ENCODE results near the gene TGM1. TPM values are rescaled to one million over a fixed set of nuclear protein-coding genes. Genes with fewer than 3 reads are reported as not detected.
"Not testable (repeated sequence)": the region's sequence is repeated elsewhere in the genome, so short reads cannot be mapped to it uniquely, and the experiment has no call there.

TGM1 gene
- total RNA-seq, 1 donor from 2014 or later = 4.9 TPM

DNA sequence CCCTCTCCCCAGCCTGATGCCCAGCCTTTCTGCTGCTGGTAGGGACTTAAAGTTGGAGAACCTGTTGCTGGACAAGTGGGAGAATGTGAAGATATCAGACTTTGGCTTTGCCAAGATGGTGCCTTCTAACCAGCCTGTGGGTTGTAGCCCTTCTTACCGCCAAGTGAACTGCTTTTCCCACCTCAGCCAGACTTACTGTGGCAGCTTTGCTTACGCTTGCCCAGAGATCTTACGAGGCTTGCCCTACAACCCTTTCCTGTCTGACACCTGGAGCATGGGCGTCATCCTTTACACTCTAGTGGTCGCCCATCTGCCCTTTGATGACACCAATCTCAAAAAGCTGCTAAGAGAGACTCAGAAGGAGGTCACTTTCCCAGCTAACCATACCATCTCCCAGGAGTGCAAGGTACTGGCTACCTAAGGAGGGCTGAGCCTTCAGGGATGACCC, 55.8 kb downstream of the TGM1 start:
- no peak overlapping the region for H3K27ac ChIP-seq
- H3K4me1 Mint-ChIP-seq = peaks cover 4% of the 10 kb centered on the region
- no peak for DNase-seq (ENCODE audit: low spot score)
- no peaks in the 10 kb centered on the region for H3K9me3 ChIP-seq (ENCODE audit: low read depth)
- H3K4me3 ChIP-seq = no peak overlapping the region
- peaks cover 3% of the 10 kb centered on the region for H3K27me3 Mint-ChIP-seq (ENCODE audit: insufficient read depth, low read depth)
- no peaks in the 10 kb centered on the region for H3K4me1 ChIP-seq
- no peaks in the 10 kb centered on the region for H3K9me3 Mint-ChIP-seq
- no peak overlapping the region for H3K4me2 ChIP-seq
- no peak overlapping the region for H3K9ac ChIP-seq
- peaks cover 37% of the 10 kb centered on the region for H3K36me3 Mint-ChIP-seq
- no peaks in the 10 kb centered on the region for H3F3A ChIP-seq (ENCODE audit: low read depth)
- H3K27me3 ChIP-seq = no peaks in the 10 kb centered on the region
- TF ChIP-seq EZH2 (IDR thresholded peaks at IDR 0.05) (no peak), EZH2phosphoT487 (IDR thresholded peaks at IDR 0.05) (no peak), CTCF (IDR thresholded peaks at IDR 0.05) (no peak)
- H4K20me1 ChIP-seq (ENCODE audit: low read depth) = no peaks in the 10 kb centered on the region
- H2AFZ ChIP-seq (replicated peaks) = no peak overlapping the region
- H3K79me2 ChIP-seq (ENCODE audit: low read depth) = peaks cover 11% of the 10 kb centered on the region
- no peak overlapping the region for H3K27ac Mint-ChIP-seq
- H3K4me3 Mint-ChIP-seq = no peak overlapping the region
- peaks cover 4% of the 10 kb centered on the region for H3K36me3 ChIP-seq

GRCh38 chr14:24206260-24207103, 56.5 kb downstream of the TGM1 start:
- Histone ChIP-seq H4K20me1 (ENCODE audit: low read depth) (no peaks in the 10 kb centered on the region), H3K27ac (no peak overlapping the region), H3K36me3 (peaks cover 5% of the 10 kb centered on the region), H3K27me3 (no peaks in the 10 kb centered on the region), H3K79me2 (ENCODE audit: low read depth) (peaks cover 4% of the 10 kb centered on the region), H3K4me3 (no peak overlapping the region), H3K9me3 (ENCODE audit: low read depth) (no peaks in the 10 kb centered on the region), H3K4me1 (no peaks in the 10 kb centered on the region), H3K4me2 (no peak overlapping the region), H3F3A (ENCODE audit: low read depth) (no peaks in the 10 kb centered on the region), H3K9ac (no peak overlapping the region), H2AFZ (replicated peaks) (no peak overlapping the region)
- no peak for TF ChIP-seq EZH2phosphoT487 (IDR thresholded peaks at IDR 0.05)
- TF ChIP-seq EZH2 (IDR thresholded peaks at IDR 0.05) = no peak
- no peak for TF ChIP-seq CTCF (IDR thresholded peaks at IDR 0.05)
- H3K9me3 Mint-ChIP-seq = no peaks in the 10 kb centered on the region
- no peak overlapping the region for H3K27ac Mint-ChIP-seq
- H3K4me3 Mint-ChIP-seq = no peak overlapping the region
- DNase-seq (ENCODE audit: low spot score) = no peak
- H3K27me3 Mint-ChIP-seq (ENCODE audit: insufficient read depth, low read depth) = peaks cover 2% of the 10 kb centered on the region
- peaks cover 38% of the 10 kb centered on the region for H3K36me3 Mint-ChIP-seq
- H3K4me1 Mint-ChIP-seq = peaks cover 4% of the 10 kb centered on the region

- TF ChIP-seq EZH2 (IDR thresholded peaks at IDR 0.05) (no peak), CTCF (IDR thresholded peaks at IDR 0.05) (no peak)
- Mint-ChIP-seq H3K4me3 (no peak overlapping the region), H3K36me3 (peaks cover 36% of the 10 kb centered on the region)
These were observed 58.5 kb downstream of the TGM1 start for GRCh38 chr14:24204163-24205146.

DNA sequence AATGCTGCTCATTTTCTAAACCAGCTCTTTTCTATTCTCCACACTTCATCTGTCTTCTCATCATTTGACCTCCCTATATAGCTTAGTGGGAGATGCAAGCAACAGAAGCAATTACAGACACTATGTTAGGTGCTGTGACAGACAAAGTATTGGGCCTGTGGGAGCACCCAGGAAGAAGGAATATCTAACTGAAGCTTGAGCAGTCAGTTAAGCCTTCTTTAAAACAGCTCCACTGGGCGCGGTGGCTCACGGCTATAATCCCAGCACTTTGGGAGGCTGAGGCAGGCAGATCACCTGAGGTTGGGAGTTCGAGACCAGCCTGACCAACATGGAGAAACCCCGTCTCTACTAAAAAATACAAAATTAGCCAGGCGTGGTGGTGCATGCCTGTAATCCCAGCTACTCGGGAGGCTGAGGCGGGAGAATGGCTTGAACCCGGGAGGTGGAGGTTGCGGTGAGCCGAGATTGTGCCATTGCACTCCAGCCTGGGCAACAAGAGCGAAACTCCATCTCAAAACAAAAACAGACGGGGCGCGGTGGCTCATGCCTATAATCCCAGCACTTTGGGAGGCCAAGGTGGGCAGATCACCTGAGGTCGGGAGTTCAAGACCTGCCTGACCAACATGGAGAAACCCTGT, 59.6 kb downstream of the TGM1 start:
- H3K36me3 ChIP-seq; H3K4me3 Mint-ChIP-seq; H3K27ac ChIP-seq; H3K79me2 ChIP-seq (ENCODE audit: low read depth); H3F3A ChIP-seq (ENCODE audit: low read depth); H3K9me3 ChIP-seq (ENCODE audit: low read depth); H3K9ac ChIP-seq; H2AFZ ChIP-seq (replicated peaks); H3K27ac Mint-ChIP-seq; H3K4me2 ChIP-seq; DNase-seq (ENCODE audit: low spot score); H3K4me1 Mint-ChIP-seq; H3K9me3 Mint-ChIP-seq; H3K4me1 ChIP-seq; H3K27me3 ChIP-seq; H4K20me1 ChIP-seq (ENCODE audit: low read depth); H3K4me3 ChIP-seq; H3K27me3 Mint-ChIP-seq (ENCODE audit: insufficient read depth, low read depth): not testable (repeated sequence)
- peaks cover 36% of the 10 kb centered on the region for H3K36me3 Mint-ChIP-seq

More at GRCh38 chr14:24204163-24205146, 58.5 kb downstream of the TGM1 start:
- no peaks in the 10 kb centered on the region for H3K9me3 Mint-ChIP-seq
- H3K4me1 ChIP-seq = no peaks in the 10 kb centered on the region
- H3K9me3 ChIP-seq (ENCODE audit: low read depth) = no peaks in the 10 kb centered on the region
- H2AFZ ChIP-seq (replicated peaks) = no peak overlapping the region
- no peaks in the 10 kb centered on the region for H4K20me1 ChIP-seq (ENCODE audit: low read depth)
- no peaks in the 10 kb centered on the region for H3K27me3 ChIP-seq
- H3K36me3 ChIP-seq = peaks cover 5% of the 10 kb centered on the region
- H3K27me3 Mint-ChIP-seq (ENCODE audit: insufficient read depth, low read depth) = peaks cover 2% of the 10 kb centered on the region
- H3K4me3 ChIP-seq = no peak overlapping the region
- no peaks in the 10 kb centered on the region for H3K4me1 Mint-ChIP-seq
- H3K9ac ChIP-seq = no peak overlapping the region
- H3K27ac Mint-ChIP-seq = no peak overlapping the region
- H3F3A ChIP-seq (ENCODE audit: low read depth) = no peaks in the 10 kb centered on the region
- H3K79me2 ChIP-seq (ENCODE audit: low read depth) = no peaks in the 10 kb centered on the region
- H3K4me2 ChIP-seq = no peak overlapping the region
- DNase-seq (ENCODE audit: low spot score) = no peak
- H3K27ac ChIP-seq = no peak overlapping the region

GRCh38 chr14:24202538-24202937, 60.4 kb downstream of the TGM1 start:
- not testable (repeated sequence) for H4K20me1 ChIP-seq (ENCODE audit: low read depth); H3K4me2 ChIP-seq
- peaks cover 34% of the 10 kb centered on the region for H3K36me3 Mint-ChIP-seq

More at GRCh38 chr14:24202538-24202937, 60.4 kb downstream of the TGM1 start:
- H3K27me3 Mint-ChIP-seq (ENCODE audit: insufficient read depth, low read depth); H3K36me3 ChIP-seq; H3K27me3 ChIP-seq; H3K9me3 ChIP-seq (ENCODE audit: low read depth); H3K4me1 Mint-ChIP-seq; H3F3A ChIP-seq (ENCODE audit: low read depth); H3K27ac Mint-ChIP-seq; H3K9me3 Mint-ChIP-seq; H2AFZ ChIP-seq (replicated peaks); H3K4me3 Mint-ChIP-seq; H3K79me2 ChIP-seq (ENCODE audit: low read depth); H3K4me3 ChIP-seq; H3K27ac ChIP-seq; H3K4me1 ChIP-seq; H3K9ac ChIP-seq; DNase-seq (ENCODE audit: low spot score): not testable (repeated sequence)

Data from neural progenitor cell (in vitro differentiated cells).